Effector memory CD4-positive, alpha-beta T cell (primary cell): ENCODE results near the gene MTERF4.

ENCODE experiments used
- DNase-seq, 3 donors: peaks; one replicate each; pipeline ENCODE4 v3.0.0-alpha.2; 2020
- H3K27ac ChIP-seq: 2 replicates; pipeline ENCODE4 v1.7.0; 2013; ENCODE audit warnings: mild to moderate bottlenecking, low read length, moderate library complexity; ENCODE audit not compliant: insufficient read depth, poor library complexity, severe bottlenecking
- H3K27me3 ChIP-seq: replicated peaks from 2 replicates; pipeline ENCODE4 v1.7.0; 2013; ENCODE audit warnings: mild to moderate bottlenecking, low read length; ENCODE audit not compliant: insufficient read depth, control insufficient read depth, poor library complexity, severe bottlenecking
- H3K36me3 ChIP-seq: 2 replicates; pipeline ENCODE4 v1.7.0; 2013; ENCODE audit warnings: mild to moderate bottlenecking, low read length, moderate library complexity; ENCODE audit not compliant: control insufficient read depth, insufficient read depth
- H3K4me1 ChIP-seq: 2 replicates; pipeline ENCODE4 v1.7.0; 2013; ENCODE audit warnings: low read length, mild to moderate bottlenecking; ENCODE audit not compliant: control insufficient read depth, insufficient read depth, poor library complexity, severe bottlenecking
- H3K4me3 ChIP-seq: 2 replicates; pipeline ENCODE4 v1.7.0; 2013; ENCODE audit warnings: low read length, low read depth, mild to moderate bottlenecking; ENCODE audit not compliant: insufficient read depth, poor library complexity, severe bottlenecking
- H3K9me3 ChIP-seq: 2 replicates; pipeline ENCODE4 v1.7.0; 2013; ENCODE audit warnings: mild to moderate bottlenecking, low read length, moderate library complexity; ENCODE audit not compliant: control insufficient read depth

The MTERF4 gene

GRCh38 chr2:241064008-241064801 lies 37.9 kb downstream of the MTERF4 start:
- no peaks in the 10 kb centered on the region for H3K9me3 ChIP-seq
- no peak overlapping the region for H3K4me3 ChIP-seq
- peaks cover 8% of the 10 kb centered on the region for H3K4me1 ChIP-seq
- H3K36me3 ChIP-seq: no peaks in the 10 kb centered on the region
- DNase-seq: peak in 2 of 3 donors; percentile 23 to 24
- H3K27ac ChIP-seq: no peak overlapping the region
- no peaks in the 10 kb centered on the region for H3K27me3 ChIP-seq

DNA sequence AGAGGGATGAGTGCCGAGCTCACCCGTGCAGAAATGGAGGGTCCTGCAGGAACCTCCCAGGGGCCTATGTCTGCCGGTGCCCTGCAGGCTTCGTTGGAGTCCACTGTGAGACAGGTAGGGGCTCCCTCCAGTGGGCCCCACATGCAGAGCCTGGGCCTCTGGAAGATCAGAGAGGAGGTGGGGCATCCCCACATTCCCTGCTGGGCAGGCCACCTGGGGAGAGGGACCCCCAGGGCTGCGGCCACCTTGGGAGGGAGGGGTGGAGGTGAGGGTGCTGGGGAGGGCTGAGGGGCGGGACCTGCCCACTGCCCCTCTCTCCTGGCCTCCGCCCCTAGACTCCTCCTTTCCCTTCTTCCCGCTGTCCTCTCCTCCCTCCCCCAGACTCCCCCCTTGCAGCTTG lies 38.5 kb downstream of the MTERF4 start:
- DNase-seq: no peak
- no peaks in the 10 kb centered on the region for H3K27me3 ChIP-seq
- H3K9me3 ChIP-seq: no peaks in the 10 kb centered on the region
- peaks cover 8% of the 10 kb centered on the region for H3K4me1 ChIP-seq
- H3K27ac ChIP-seq: no peak overlapping the region
- no peak overlapping the region for H3K4me3 ChIP-seq
- no peaks in the 10 kb centered on the region for H3K36me3 ChIP-seq

DNA sequence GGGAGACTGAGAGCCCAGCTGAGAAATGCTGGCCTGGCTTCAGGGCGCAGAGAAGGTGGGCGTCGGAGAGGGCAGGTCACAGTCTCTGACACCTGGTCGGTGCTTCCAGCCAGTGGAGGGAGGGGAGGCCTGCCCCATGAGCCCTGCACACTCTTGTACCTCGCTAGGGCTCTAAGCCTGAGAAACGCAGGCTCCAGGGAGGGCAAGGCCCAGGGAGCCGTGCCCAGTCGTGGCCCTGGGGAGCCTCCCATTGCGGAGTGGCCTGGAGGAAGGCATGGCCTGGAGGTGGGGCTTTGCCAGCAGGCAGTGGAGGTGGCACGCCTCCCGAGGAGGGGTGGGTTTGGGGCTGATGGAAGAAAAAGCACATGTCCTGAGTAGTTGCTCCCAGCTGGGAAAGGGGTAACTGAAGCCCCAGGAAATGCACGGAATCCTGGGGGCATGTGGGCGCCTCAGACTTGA lies 39.0 kb downstream of the MTERF4 start:
- H3K4me3 ChIP-seq: no peak overlapping the region
- H3K36me3 ChIP-seq: no peaks in the 10 kb centered on the region
- H3K9me3 ChIP-seq: no peaks in the 10 kb centered on the region
- H3K4me1 ChIP-seq: peaks cover 8% of the 10 kb centered on the region
- no peaks in the 10 kb centered on the region for H3K27me3 ChIP-seq
- H3K27ac ChIP-seq: no peak overlapping the region
- no peak for DNase-seq

- no peak overlapping the region for H3K4me3 ChIP-seq
- no peak for DNase-seq
- no peak overlapping the region for H3K27ac ChIP-seq
- no peaks in the 10 kb centered on the region for H3K36me3 ChIP-seq
- H3K9me3 ChIP-seq: no peaks in the 10 kb centered on the region
- peaks cover 8% of the 10 kb centered on the region for H3K4me1 ChIP-seq
- H3K27me3 ChIP-seq: no peaks in the 10 kb centered on the region
Observed at GRCh38 chr2:241062389-241063092, 39.5 kb downstream of the MTERF4 start.

DNA sequence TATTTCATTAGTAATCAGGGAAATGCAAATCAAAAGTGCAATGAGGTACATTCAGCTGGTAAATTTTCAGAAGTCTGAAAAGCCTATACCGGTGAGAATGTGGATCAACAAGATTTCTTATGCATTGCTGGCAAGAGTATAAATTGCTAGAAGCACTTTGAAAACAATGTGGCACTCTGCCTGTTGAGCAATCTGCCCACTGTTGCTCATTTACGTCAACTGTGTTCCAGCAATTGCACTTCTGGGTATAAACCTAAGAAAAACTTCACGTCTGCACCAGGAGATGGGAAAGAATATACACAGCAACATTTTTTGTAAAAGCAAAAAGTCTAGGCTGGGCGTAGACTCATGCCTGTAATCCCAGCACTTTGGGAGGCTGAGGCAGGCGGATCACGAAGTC lies 40.8 kb downstream of the MTERF4 start:
- H3K27me3 ChIP-seq: no peaks in the 10 kb centered on the region
- no peak overlapping the region for H3K27ac ChIP-seq
- peaks cover 8% of the 10 kb centered on the region for H3K4me1 ChIP-seq
- no peaks in the 10 kb centered on the region for H3K9me3 ChIP-seq
- DNase-seq: no peak
- no peaks in the 10 kb centered on the region for H3K36me3 ChIP-seq
- no peak overlapping the region for H3K4me3 ChIP-seq

DNA sequence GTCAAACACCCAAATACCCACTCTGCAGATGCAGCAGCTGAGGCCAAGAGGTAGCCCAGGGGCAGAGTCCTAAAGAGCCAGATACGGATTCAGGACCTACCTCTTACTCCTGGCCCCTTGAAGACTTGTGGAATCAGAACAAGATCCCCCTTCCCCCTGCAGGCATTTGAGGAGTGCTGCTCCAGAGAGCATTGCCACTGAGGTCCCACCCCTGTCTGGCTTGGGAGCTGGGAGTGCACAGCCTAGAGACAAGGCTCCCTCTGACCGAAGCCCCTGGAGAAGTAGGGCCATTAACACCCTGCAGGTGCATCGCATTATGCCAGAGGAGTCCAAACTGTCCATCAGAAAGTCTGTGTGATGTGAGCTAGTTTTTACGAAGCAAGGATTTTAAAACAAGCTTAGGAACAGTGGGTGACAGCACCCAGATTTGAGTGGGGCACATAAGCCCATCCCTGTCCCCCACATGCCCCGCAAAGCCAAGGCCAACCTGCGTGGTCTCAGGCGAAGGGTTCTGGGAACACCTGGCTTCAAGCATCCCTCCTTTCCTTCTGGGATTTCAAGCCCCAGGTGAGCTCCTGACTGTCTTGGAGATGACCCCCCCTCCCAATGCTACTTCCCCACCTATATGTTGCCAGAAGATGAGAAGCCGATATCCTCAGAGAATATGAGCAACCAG lies 48.4 kb downstream of the MTERF4 start:
- no peak for DNase-seq
- Histone ChIP-seq H3K4me1 (no peaks in the 10 kb centered on the region), H3K36me3 (no peaks in the 10 kb centered on the region), H3K27me3 (no peaks in the 10 kb centered on the region), H3K27ac (no peak overlapping the region), H3K4me3 (no peak overlapping the region), H3K9me3 (no peaks in the 10 kb centered on the region)

DNA sequence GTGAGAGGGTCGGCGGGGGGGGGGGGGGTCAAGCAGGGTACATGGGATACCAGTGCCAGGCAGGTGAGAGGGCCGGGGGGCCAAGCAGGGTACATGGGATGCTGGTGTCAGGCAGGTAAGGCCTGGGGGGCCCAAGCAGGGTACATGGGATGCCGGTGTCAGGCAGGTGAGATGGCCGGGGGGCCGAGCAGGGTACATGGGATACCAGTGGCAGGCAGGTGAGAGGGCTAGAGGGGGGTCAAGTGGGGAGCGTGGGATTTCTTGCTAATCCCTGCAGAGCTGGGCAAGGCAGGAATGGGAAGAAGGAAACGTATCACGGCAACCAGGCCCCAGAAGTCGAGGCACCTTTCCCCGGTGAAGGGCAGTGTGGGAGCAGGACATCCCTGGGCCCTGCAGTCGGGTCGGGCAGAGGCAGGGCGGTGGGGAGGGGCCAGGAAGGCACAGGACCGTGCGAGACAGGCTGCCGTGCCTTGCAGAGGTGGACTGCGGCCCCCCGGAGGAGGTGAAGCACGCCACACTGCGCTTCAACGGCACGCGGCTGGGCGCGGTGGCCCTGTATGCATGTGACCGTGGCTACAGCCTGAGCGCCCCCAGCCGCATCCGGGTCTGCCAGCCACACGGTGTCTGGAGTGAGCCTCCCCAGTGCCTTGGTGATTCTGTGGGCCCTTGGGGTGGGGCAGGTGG lies 49.3 kb downstream of the MTERF4 start:
- no peak for DNase-seq
- H3K27ac ChIP-seq: no peak overlapping the region
- no peaks in the 10 kb centered on the region for H3K36me3 ChIP-seq
- H3K4me1 ChIP-seq: no peaks in the 10 kb centered on the region
- no peaks in the 10 kb centered on the region for H3K9me3 ChIP-seq
- no peaks in the 10 kb centered on the region for H3K27me3 ChIP-seq
- H3K4me3 ChIP-seq: no peak overlapping the region

GRCh38 chr2:241051578-241052487 lies 50.3 kb downstream of the MTERF4 start:
- no peaks in the 10 kb centered on the region for H3K9me3 ChIP-seq
- H3K4me1 ChIP-seq: no peaks in the 10 kb centered on the region
- H3K4me3 ChIP-seq: no peak overlapping the region
- DNase-seq: no peak
- no peaks in the 10 kb centered on the region for H3K27me3 ChIP-seq
- H3K27ac ChIP-seq: no peak overlapping the region
- no peaks in the 10 kb centered on the region for H3K36me3 ChIP-seq
